ENCODE data around the gene CFAP410. TPM values are rescaled to one million over a fixed set of nuclear protein-coding genes. Genes with fewer than 3 reads are reported as not detected.
A peak's percentile ranks its signal among the peaks of the same experiment; 100 is the strongest.

The CFAP410 gene
- total and polyA plus RNA-seq, 10 donors: 26.2 to 79.8 (median 33.0) TPM

DNA sequence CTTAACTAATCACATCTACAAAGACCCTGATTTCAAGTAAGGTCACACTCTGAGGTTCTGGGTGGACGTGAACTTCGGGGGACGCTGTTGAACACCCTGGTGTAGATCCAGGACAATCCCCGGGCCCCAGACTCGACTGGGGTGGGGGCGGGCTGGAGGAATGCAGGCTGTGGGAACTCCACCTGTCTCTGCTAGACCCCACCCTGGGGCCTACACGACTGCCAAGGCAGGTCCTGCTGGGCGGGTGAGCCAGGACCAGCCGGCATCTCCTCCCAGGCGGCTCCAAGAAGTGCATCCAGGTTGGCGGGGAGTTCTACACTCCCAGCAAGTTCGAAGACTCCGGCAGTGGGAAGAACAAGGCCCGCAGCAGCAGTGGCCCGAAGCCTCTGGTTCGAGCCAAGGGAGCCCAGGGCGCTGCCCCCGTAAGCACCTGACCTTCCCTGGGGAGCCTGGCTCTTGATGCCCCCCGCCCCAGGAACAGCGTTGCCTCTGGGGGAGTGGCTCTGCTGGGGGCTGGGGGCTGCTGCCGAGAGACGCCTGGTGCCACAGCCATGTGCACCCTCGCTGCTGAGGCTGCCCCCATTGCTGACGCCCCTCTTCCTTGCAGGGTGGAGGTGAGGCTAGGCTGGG, 49.7 kb downstream of the CFAP410 start:
- H3K9me3 ChIP-seq: no peaks in the 10 kb centered on the region
- H3K27ac ChIP-seq: no peak overlapping the region
- H3K4me3 ChIP-seq: no peak overlapping the region
- H3K36me3 ChIP-seq: no peaks in the 10 kb centered on the region
- peak; percentile 72 for DNase-seq
- no peak for TF ChIP-seq POLR2AphosphoS5 (IDR thresholded peaks at IDR 0.05)
- TF ChIP-seq CTCF (IDR thresholded peaks at IDR 0.05 in 8 of 11, conservative IDR thresholded peaks at IDR 0.05 in 3 of 11): no peak
- TF ChIP-seq POLR2A (IDR thresholded peaks at IDR 0.05): no peak
- H3K4me1 ChIP-seq: peaks cover 3 to 21% (median 7%) of the 10 kb centered on the region in 6 donors
- 82 to 93% (median 87%) methylated on average over 20 to 24 of the region's 24 CpGs for WGBS, 5 donors
- intact Hi-C loops (cut with DNase I; ENCODE audit: low total_unique reads): no loop called here
- H3K27me3 ChIP-seq (replicated peaks in 1 of 7): peaks cover 0 to 38% (median 25%) of the 10 kb centered on the region in 7 donors

DNA sequence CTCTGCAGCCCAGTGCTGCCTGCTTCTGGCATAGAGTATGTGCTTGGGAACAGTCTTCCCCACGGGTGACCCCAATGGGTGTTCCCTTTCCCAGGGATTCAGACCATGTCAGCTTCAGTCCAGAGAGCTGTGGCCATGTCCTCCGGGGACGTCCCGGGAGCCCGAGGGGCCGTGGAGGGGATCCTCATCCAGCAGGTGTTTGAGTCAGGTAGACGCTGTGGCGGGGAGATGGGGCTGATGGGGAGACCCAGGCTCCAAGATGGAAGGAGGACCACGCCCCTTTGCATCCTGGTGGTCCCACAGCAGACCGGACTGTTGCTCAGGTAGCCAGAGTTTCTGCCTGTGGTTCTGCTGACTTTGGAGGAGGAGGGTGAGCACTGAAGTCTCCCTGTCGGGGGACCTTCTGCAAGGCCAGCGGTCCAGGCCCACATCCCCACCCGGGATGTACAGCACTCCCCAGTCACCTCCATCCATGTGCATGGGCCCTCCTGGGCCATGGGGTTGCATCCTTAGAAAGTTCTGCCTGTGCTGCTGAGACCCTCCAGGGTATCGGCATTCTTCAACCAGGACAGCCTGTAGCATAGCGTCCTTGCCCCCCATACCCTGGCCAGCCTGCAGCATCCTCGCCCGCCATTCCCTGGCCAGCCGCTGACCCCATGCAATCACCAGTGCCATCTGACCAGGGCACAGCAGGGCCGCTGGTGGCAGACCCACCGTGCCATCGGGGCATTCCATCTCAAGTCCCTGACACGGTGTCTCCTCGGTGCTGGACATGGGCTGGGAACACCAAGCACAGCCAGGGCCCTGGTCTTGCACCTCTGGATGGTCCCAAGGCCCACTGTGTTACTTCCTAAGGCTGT, 50.7 kb downstream of the CFAP410 start:
- H3K4me3 ChIP-seq: no peak overlapping the region
- TF ChIP-seq CTCF (IDR thresholded peaks at IDR 0.05 in 8 of 11, conservative IDR thresholded peaks at IDR 0.05 in 3 of 11): no peak
- TF ChIP-seq POLR2A (IDR thresholded peaks at IDR 0.05): no peak
- no peak for TF ChIP-seq POLR2AphosphoS5 (IDR thresholded peaks at IDR 0.05)
- H3K36me3 ChIP-seq: no peaks in the 10 kb centered on the region
- WGBS, 5 donors: 84 to 97% (median 93%) methylated on average over 21 to 23 of the region's 23 CpGs
- peaks cover 0 to 39% (median 25%) of the 10 kb centered on the region in 7 donors for H3K27me3 ChIP-seq (replicated peaks in 1 of 7)
- H3K4me1 ChIP-seq: peaks cover 0 to 12% (median 3%) of the 10 kb centered on the region in 6 donors
- intact Hi-C loops (cut with DNase I; ENCODE audit: low total_unique reads): no loop called here
- peak; percentile 65 for DNase-seq
- H3K9me3 ChIP-seq: no peaks in the 10 kb centered on the region
- no peak overlapping the region for H3K27ac ChIP-seq

DNA sequence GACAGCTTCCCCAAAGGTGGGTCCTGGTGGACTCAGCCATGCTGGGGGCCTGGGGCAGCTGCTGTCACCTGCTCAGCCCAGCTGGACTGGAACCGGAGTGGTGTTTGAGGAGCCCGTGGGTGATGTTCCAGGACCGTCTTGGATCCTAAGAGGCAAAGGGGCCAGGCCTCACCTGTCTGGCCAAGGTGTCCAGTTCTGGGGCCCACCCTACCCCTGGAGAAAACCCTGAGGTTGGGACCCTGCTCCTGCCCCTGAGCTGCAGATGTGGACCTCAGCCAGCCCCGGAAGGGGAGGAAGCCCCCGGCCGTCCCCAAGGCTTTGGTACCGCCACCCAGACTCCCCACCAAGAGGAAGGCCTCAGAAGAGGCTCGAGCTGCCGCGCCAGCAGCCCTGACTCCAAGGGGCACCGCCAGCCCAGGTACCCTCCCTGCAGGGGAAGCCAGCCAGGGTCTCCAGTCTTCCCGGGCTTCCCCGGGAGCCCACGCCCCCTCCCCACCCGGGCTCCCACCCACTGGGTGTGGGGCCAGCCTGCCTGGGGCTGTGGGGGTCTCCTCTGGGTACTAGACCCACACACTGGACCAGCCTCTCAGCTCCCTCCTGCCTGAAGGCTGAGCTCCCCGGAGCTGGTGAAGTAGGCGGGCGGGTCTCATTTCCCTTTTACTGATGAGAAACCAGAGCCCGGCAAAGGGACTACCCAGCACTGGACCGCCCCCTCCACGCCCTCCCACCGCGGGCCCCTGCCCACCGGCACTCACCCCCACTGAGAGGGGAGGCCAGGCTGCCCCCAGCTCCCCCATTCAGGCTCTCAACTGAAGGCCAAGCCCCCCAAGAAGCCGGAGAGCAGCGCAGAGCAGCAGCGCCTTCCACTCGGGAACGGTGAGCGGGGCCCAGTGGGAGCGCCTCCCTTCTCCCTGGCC, 52.2 kb downstream of the CFAP410 start:
- Histone ChIP-seq H3K27me3 (replicated peaks in 1 of 7) (peaks cover 0 to 39% (median 25%) of the 10 kb centered on the region in 7 donors), H3K36me3 (no peaks in the 10 kb centered on the region), H3K9me3 (no peaks in the 10 kb centered on the region), H3K4me1 (peaks cover 0 to 9% (median 3%) of the 10 kb centered on the region in 6 donors), H3K27ac (no peak overlapping the region), H3K4me3 (no peak overlapping the region)
- peak; percentile 69 for DNase-seq
- TF ChIP-seq POLR2A (IDR thresholded peaks at IDR 0.05) (no peak), POLR2AphosphoS5 (IDR thresholded peaks at IDR 0.05) (no peak), CTCF (IDR thresholded peaks at IDR 0.05 in 8 of 11, conservative IDR thresholded peaks at IDR 0.05 in 3 of 11) (no peak)
- 40 to 77% (median 69%) methylated on average over 10 to 31 of the region's 31 CpGs for WGBS, 5 donors
- intact Hi-C loops (cut with DNase I; ENCODE audit: low total_unique reads): no loop called here

Data from spleen (tissue), 11 donors.